ENCODE measurements around the gene COG3. TPM values are rescaled to one million over a fixed set of nuclear protein-coding genes. Genes with fewer than 3 reads are reported as not detected.
"Not testable (repeated sequence)": the region's sequence is repeated elsewhere in the genome, so short reads cannot be mapped to it uniquely, and the experiment has no call there.

Gene COG3
- total RNA-seq, result 10 to 100 TPM; 48.7 to 84.3 (median 64.0) TPM

- TF ChIP-seq POLR2A (IDR thresholded peaks at IDR 0.05) (peak; percentile 86 to 87), CTCF (IDR thresholded peaks at IDR 0.05) (peak in 5 of 6 experiments; percentile 38 to 92 (median 89))
- H3K4me3 ChIP-seq, result peak within 1 kb of the TSS; percentile 90 to 99 (median 96)
- H3K9me3 ChIP-seq, result no peaks in the 10 kb centered on the region
- no peaks in the 10 kb centered on the region for H3K36me3 ChIP-seq
- H3K27ac ChIP-seq, result peak within 1 kb of the TSS; percentile 93 to 97 (median 96)
- peaks cover 0 to 38% (median 6%) of the 10 kb centered on the region in 4 donors for H3K4me1 ChIP-seq
- no peaks in the 10 kb centered on the region for H3K27me3 ChIP-seq
- peak; percentile 94 to 98 (median 97) for DNase-seq
Observed at GRCh38 chr13:45464687-45465453, at the start of gene COG3. TSS of gene COG3 (plus strand) at chr13:45464939. CDS start at chr13:45465037, 98 bp downstream.

GRCh38 chr13:45415112-45415511, 49.6 kb upstream of the COG3 start:
- DNase-seq, result no peak
- peaks cover 0 to 20% (median 3%) of the 10 kb centered on the region in 4 donors for H3K4me1 ChIP-seq
- peak overlapping the region in 3 of 4 donors; percentile 52 to 89 (median 74) for H3K27ac ChIP-seq
- TF ChIP-seq POLR2A (IDR thresholded peaks at IDR 0.05) (no peak), CTCF (IDR thresholded peaks at IDR 0.05) (no peak)
- no peaks in the 10 kb centered on the region for H3K27me3 ChIP-seq
- peaks cover 0 to 8% (median 0%) of the 10 kb centered on the region in 3 donors for H3K36me3 ChIP-seq
- H3K4me3 ChIP-seq, result peak overlapping the region in 2 of 4 donors; percentile 41 to 49
- H3K9me3 ChIP-seq, result no peaks in the 10 kb centered on the region

GRCh38 chr13:45416516-45417128, 48.1 kb upstream of the COG3 start:
- TF ChIP-seq POLR2A (IDR thresholded peaks at IDR 0.05) (peak in 1 of 2 donors; percentile 23), CTCF (IDR thresholded peaks at IDR 0.05) (no peak)
- no peaks in the 10 kb centered on the region for H3K9me3 ChIP-seq
- no peaks in the 10 kb centered on the region for H3K27me3 ChIP-seq
- H3K36me3 ChIP-seq, result no peaks in the 10 kb centered on the region
- peak overlapping the region; percentile 83 to 95 (median 92) for H3K27ac ChIP-seq
- DNase-seq, result no peak
- H3K4me3 ChIP-seq, result peak overlapping the region; percentile 55 to 92 (median 76)
- peaks cover 0 to 20% (median 3%) of the 10 kb centered on the region in 4 donors for H3K4me1 ChIP-seq

- peak within 1 kb of the TSS; percentile 83 to 95 (median 92) for H3K27ac ChIP-seq
- no peaks in the 10 kb centered on the region for H3K36me3 ChIP-seq
- H3K4me1 ChIP-seq, result peaks cover 0 to 20% (median 3%) of the 10 kb centered on the region in 4 donors
- H3K27me3 ChIP-seq, result no peaks in the 10 kb centered on the region
- peak; percentile 96 to 98 (median 97) for DNase-seq
- no peaks in the 10 kb centered on the region for H3K9me3 ChIP-seq
- no peak for TF ChIP-seq CTCF (IDR thresholded peaks at IDR 0.05)
- peak; percentile 61 to 75 for TF ChIP-seq POLR2A (IDR thresholded peaks at IDR 0.05)
- peak within 1 kb of the TSS; percentile 55 to 92 (median 76) for H3K4me3 ChIP-seq
Observed at GRCh38 chr13:45417790-45418534, 46.8 kb upstream of the COG3 start, which contains the start of gene SLC25A30. TSS of gene SLC25A30 (minus strand) at chr13:45418373. CDS start at chr13:45411425, 6,948 bp downstream.

GRCh38 chr13:45419389-45419788, 45.4 kb upstream of the COG3 start:
- H3K27me3 ChIP-seq, H3K4me3 ChIP-seq, H3K27ac ChIP-seq, H3K9me3 ChIP-seq, DNase-seq, H3K36me3 ChIP-seq: not testable (repeated sequence)
- H3K4me1 ChIP-seq, result peaks cover 0 to 20% (median 3%) of the 10 kb centered on the region in 4 donors
